GM21526 (cell line): ENCODE measurements around the gene TPD52L2.
"Not testable (repeated sequence)": the region's sequence is repeated elsewhere in the genome, so short reads cannot be mapped to it uniquely, and the experiment has no call there.

Experiments used
- ATAC-seq: cut with Tn5 transposase; IDR thresholded peaks from one replicate; pipeline ENCODE4 v1.9.1; 2021; ENCODE audit warnings: moderate library complexity; ENCODE audit not compliant: unreplicated experiment, low FRiP score

TPD52L2 gene

GRCh38 chr20:63894358-63895201, 29.5 kb downstream of the TPD52L2 start, which contains the start of gene DNAJC5:
Gene DNAJC5 (plus strand): TSS chr20:63895126. CDS start chr20:63928346, 33,220 bp downstream.
- peak; percentile 73 for ATAC-seq

DNA sequence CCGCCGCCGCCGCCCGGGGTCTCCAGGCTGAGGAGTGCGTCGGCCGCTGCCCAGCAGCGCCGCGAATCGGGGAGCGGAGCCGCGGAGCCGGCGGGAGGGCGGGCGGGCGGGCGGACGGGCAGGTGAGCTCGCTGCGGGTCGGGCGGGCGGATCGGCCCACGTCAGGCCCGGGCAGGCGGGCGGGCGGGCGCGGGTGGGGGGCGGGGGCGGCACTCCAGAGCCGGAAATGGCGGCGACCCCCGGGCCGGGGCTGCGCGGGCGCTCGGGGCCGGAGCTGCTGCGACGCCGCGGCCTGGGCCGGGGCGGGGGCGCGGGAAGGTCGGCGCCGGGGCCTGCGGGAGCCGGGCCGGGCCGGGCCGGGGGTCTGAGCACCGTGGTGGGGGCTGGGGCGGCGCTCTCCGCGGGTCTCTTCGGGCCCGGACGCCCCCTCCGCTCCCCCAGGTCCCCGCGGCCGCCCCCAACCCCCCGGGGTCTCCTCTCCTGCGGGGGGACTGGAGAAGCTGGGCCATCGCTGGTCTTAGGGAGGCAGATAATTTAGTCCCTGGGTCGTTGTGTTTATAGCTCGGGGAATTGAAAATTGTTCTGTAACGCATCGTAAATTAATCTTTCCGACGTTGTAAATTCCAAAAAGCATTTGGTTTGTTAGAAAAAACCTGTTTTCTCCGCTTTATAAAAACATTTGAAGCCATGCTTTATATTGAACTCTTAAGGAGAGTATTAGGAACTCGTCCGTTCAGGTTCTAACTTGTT, 30.3 kb downstream of the TPD52L2 start:
- peak; percentile 7 for ATAC-seq

GRCh38 chr20:63895952-63896263, 30.8 kb downstream of the TPD52L2 start:
- no peak for ATAC-seq

GRCh38 chr20:63896264-63897105, 31.4 kb downstream of the TPD52L2 start:
- no peak for ATAC-seq

DNA sequence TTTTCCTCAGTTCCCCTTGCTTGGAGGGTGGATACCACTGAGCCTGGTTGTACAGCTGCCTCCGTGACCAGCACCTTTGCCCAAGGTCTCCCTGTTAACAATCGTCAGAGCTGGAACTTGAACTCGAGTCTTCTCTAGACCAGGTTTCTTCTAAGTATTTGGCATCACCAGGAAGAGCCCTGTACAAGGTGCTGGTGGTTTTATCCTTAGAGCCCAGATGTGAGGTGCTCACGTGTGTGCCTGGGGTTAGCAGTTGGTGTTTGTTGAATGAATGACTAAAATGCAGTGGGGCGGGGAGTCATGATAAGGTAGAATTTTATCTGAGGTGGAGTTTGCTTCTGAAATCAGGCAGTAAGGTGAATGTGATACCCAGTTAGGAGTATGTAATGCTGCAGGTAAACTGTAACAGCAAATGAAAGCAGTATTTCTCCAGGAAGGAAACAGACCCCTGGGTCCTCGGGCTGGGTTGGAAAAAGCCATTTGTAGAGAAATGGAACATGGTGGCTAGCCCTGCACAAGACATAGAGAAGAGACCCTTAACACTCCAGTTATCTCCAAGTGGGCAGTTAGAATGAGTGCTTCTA, 33.0 kb downstream of the TPD52L2 start:
- no peak for ATAC-seq

DNA sequence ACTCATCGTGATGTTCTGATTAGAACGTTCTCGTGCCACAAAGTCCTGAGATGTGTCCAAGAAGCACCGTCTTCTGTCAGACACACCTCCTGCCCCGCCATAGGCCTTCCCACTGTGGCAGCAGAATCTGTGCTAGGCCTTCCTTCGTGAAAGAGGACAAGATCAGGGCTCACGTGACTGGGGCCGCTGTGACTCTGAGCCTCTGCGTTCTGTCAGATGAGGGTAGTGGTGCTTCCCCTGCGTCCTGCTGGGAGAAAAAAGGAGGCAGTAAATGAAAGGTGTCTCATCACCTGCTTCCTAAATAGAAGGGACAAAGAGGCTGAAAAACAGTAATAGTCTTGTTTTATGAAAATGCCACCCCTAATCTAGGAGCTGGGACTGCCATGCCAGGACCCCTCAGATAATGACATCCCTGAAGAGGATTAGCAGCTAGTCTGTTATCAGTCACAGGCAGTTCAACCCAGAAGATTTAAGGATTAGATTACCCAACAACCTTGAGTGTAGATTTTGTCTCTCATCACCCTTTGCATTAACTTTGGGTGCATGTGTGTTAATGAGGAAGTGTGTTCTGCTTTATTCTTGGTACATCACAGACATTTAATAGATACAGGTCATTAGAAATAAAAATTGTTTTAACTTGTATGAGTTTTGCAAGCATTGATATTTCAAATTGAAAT, 34.0 kb downstream of the TPD52L2 start:
- no peak for ATAC-seq

GRCh38 chr20:63900413-63900812, 35.3 kb downstream of the TPD52L2 start:
- ATAC-seq, result no peak

DNA sequence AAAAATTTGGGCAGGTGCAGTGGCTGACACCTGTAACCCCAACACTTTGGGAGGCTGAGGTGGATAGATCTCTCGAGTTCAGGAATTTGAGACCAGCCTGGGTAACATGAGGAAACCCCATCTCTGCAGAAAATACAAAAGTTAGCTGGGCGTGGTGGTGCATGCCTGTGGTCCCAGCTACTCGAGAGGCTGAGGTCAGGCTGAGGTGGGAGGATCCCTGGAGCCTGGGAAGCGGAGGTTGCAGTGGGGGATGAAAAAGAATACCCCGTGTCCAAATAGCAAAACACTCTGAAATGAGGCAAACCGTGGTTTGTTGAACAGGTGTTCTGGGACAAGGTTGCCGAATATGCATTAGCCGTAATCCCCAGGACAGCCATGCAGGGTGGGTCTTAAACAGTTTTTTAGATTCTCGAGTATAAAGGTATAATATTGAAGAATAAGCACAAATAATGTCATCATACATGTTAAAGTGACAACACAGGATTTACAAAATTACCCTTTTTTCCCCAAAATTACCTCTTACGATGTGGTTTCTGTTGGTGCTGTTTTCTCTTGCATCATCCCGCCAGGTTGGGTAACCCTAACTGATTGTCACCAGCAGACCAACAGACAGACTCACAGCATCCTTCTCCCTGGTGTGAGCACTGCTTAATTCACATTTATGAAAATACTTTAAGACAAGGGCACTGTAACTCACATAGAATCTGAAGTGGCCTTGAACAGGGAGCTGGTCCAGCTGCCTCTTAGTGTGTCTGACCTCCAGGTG, 38.9 kb downstream of the TPD52L2 start:
- ATAC-seq, result no peak

GRCh38 chr20:63908008-63908682, 43.1 kb downstream of the TPD52L2 start:
- ATAC-seq, result no peak

DNA sequence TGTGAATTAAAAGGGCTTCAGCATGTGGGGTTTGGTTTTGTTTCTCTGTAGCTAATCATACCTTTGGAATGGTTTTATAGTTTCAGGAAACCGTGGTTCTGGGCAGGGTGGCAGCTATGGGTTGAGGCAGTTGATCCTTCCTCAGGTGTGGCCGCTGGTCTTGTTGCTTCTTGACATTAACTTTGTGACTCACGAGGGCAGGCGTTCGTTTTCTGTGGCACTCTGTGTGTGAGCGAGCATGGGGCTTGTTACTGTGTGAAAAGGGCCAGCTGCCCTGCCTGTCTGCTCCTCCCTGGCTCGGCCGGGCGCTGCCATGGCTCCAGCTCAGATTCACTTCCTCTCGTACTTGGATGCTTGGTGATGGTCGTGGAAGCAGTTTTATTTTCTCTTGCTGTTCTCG, 46.1 kb downstream of the TPD52L2 start:
- ATAC-seq, result no peak

DNA sequence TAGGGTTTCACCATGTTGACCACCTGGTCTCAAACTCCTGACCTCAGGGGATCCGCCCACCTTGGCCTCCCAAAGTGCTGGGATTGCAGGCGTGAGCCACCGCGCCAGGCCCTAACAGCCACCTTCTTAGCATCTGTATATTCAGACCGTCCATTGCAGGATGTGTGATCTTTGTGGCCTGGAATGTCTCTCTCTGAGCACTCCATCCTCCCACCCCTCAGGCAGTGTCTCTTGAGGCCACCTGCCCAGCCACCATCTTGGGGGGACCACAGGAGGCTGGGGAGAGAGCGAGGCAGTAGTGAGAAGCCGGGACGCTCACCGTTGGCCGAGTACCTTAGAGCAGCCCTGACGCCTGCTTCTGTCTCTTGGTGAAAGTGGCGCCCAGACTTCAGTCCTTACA, 48.7 kb downstream of the TPD52L2 start:
- no peak for ATAC-seq

- no peak for ATAC-seq
Measured at GRCh38 chr20:63915471-63915870, 50.4 kb downstream of the TPD52L2 start.

DNA sequence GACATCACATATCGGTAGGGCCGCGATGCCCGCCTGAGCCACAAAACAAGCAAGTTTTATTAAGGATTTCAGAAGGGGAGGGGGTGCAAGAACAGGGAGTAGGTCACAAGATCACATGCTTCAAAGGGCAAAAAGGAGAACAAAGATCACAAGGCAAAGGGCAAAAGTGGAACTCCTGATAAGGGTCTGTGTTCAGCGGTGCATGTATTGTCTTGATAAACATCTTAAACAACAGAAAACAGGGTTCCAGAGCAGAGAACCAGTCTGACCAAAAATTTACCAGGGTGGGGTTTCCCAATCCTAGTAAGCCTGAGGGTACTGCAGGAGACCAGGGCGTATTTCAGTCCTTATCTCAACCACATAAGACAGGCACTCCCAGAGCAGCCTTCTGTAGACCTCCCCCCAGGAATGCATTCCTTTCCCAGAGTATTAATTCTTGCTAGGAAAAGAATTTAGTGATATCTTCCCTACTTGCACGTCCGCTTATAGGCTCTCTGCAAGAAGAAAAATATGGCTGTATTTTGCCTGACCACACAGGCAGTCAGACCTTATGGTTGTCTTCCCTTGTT, 51.4 kb downstream of the TPD52L2 start:
- not testable (repeated sequence) for ATAC-seq

DNA sequence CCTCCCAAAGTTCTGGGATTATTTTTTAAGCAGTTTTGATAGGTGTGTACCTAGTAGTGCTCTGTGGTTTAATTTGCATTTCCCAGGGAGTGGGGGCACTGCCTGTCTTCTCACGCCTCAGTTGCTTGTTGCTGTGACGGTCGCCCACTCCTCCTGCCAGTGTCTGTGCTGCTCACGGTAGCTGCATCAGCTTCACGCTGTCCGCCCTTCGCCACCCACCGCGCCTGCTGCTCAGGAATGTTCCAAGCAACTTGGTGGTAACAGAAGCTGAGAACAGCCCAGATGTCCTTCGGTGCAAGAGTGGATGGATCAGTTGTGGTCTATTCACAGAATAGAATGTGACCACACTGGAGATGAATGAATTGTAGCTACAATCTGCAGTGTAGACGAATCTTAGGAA, 52.7 kb downstream of the TPD52L2 start:
- no peak for ATAC-seq

GRCh38 chr20:63919130-63919529, 54.1 kb downstream of the TPD52L2 start:
- no peak for ATAC-seq

DNA sequence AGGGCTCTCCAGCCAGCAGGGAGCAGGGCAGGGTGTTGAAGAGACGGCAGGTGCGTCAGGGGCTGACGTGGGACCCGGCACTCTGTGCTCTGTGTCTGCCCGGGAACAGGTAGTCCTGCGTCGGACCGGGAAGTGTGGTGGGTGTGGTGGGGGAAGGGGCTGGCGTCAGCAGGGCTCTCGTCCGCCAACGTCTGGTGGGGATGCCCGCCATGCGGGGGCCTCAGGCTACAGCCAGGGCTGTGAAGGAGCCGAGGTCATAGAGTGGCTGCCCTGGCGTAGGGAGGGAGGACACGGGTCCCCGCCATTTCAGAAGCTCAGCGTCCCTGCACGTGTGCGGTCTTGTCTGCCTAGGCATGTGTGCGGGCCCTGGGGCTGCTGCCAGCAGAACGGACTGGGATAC, 55.2 kb downstream of the TPD52L2 start:
- no peak for ATAC-seq

GRCh38 chr20:63923651-63924050, 58.6 kb downstream of the TPD52L2 start:
- ATAC-seq, result no peak

DNA sequence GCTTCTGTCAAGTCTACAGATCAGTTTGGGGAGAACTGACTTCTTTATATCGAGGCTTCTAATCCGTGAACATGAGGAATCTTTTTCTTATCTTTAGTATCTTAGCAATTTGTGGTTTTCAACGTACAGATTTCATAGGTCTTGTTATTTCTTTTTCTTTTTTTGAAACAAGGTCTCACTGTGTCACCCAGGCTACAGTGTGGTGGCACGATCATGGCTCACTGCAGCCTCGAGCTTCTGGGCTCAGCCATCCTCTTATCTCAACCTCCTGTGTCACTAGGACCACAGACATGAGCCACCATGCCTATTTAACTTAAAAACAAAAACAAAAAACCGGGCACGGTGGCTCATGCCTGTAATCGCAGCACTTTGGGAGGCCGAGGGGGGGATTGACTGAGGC, 59.2 kb downstream of the TPD52L2 start:
- ATAC-seq, result no peak
